HepG2 (cell line): ENCODE measurements around the gene DENND4B. TPM values are rescaled to one million over a fixed set of nuclear protein-coding genes. Genes with fewer than 3 reads are reported as not detected.
A peak's percentile ranks its signal among the peaks of the same experiment; 100 is the strongest.

Source experiments
- EZH2 ChIP-seq: conservative IDR thresholded peaks from 2 replicates; pipeline ENCODE4 v1.6.1; 2012; ENCODE audit warnings: mild to moderate bottlenecking, low read depth, low read length, moderate library complexity
- HNRNPL ChIP-seq: fragments of 200-400 bp; formaldehyde crosslinking; IDR thresholded peaks from 2 replicates; pipeline ENCODE4 v1.6.1; 2017; ENCODE audit warnings: mild to moderate bottlenecking, low read depth, low read length
- KAT8 ChIP-seq: IDR thresholded peaks from 2 replicates; pipeline ENCODE4 v1.6.1; 2016; ENCODE audit warnings: missing genetic modification reagents, missing compliant biosample characterization
- MTERF4 ChIP-seq: sonication (generic); formaldehyde crosslinking; IDR thresholded peaks from 2 replicates; pipeline ENCODE4 v1.8.0; 2023; ENCODE audit warnings: mild to moderate bottlenecking, missing genetic modification reagents
- NR2F2 ChIP-seq: IDR thresholded peaks from 2 replicates; pipeline ENCODE4 v1.6.1; 2012; ENCODE audit warnings: low read depth, inconsistent platforms, borderline replicate concordance
- SMAD9 ChIP-seq: sonication (generic); formaldehyde crosslinking; IDR thresholded peaks from 2 replicates; pipeline ENCODE4 v1.5.1; 2020; ENCODE audit warnings: mild to moderate bottlenecking, missing genetic modification reagents
- SP1 ChIP-seq, 2 experiments: fragments of 450-650 bp in 1 of 2; sonication (generic) in 1 of 2; formaldehyde crosslinking in 1 of 2; IDR thresholded peaks; 2 replicates each; pipeline versions ENCODE4 v1.4.0 to v1.6.1; 2016 to 2020; ENCODE audit warnings: missing genetic modification reagents in 1 of 2
- SRF ChIP-seq: IDR thresholded peaks from 2 replicates; pipeline ENCODE4 v1.6.1; 2011; ENCODE audit warnings: mild to moderate bottlenecking, low read depth, low read length, moderate library complexity
- ZFP36L1 ChIP-seq: sonication (generic); formaldehyde crosslinking; IDR thresholded peaks from 2 replicates; pipeline ENCODE4 v1.8.0; 2022; ENCODE audit warnings: mild to moderate bottlenecking, missing genetic modification reagents, moderate library complexity
- ZNF121 ChIP-seq: sonication (generic); formaldehyde crosslinking; IDR thresholded peaks from 2 replicates; pipeline ENCODE4 v1.5.0; 2020; ENCODE audit warnings: mild to moderate bottlenecking, missing genetic modification reagents
- ZNF160 ChIP-seq: sonication (generic); formaldehyde crosslinking; IDR thresholded peaks from 2 replicates; pipeline ENCODE4 v1.8.0; 2022; ENCODE audit warnings: mild to moderate bottlenecking, inconsistent platforms, missing genetic modification reagents
- ZNF678 ChIP-seq: sonication (generic); formaldehyde crosslinking; IDR thresholded peaks from 2 replicates; pipeline ENCODE4 v1.4.0; 2020; ENCODE audit warnings: mild to moderate bottlenecking, missing genetic modification reagents
- ZNF770 ChIP-seq: sonication (generic); formaldehyde crosslinking; IDR thresholded peaks from 2 replicates; pipeline ENCODE4 v1.5.0; 2020; ENCODE audit warnings: mild to moderate bottlenecking, missing genetic modification reagents
- ZNF839 ChIP-seq: sonication (generic); formaldehyde crosslinking; IDR thresholded peaks from 2 replicates; pipeline ENCODE4 v1.4.0; 2020; ENCODE audit warnings: missing genetic modification reagents, mild to moderate bottlenecking, borderline replicate concordance
- polyA plus RNA-seq, 8 experiments: library from polyadenylated mRNA; depleted of rRNA in 3 of 8; stranded (reverse) in 7 of 8; unstranded in 1 of 8; fragments of >200 nt; fragmentation: Illumina TruSeq in 4 of 8; extraction: Trizol in 4 of 8; gene quantifications; 2 replicates each; pipeline versions ENCODE4 v1.2.1 to v1.2.3, GENCODE V29; 2011 to 2016; ENCODE audit warnings: low read depth in 4 of 8, missing spikeins in 1 of 8, mixed read lengths in 1 of 8; ENCODE audit not compliant: insufficient read depth in 1 of 8
- total RNA-seq, 5 experiments: library from RNA; depleted of rRNA; stranded (reverse); fragments of >200 nt; fragmentation: Illumina TruSeq; extraction: Trizol; gene quantifications; 2 replicates each; pipeline ENCODE4 v1.2.3, GENCODE V29; 2016; ENCODE audit warnings: low read depth in 1 of 5
- TF ChIP-seq, protein P1 (sequence below): sonication (generic); formaldehyde crosslinking; IDR thresholded peaks from 2 replicates; pipeline ENCODE4 v1.9.0; 2021; ENCODE audit warnings: missing genetic modification reagents, borderline replicate concordance
- TF ChIP-seq, protein P2 (sequence below): sonication (generic); formaldehyde crosslinking; IDR thresholded peaks from 2 replicates; pipeline ENCODE4 v1.4.0; 2020; ENCODE audit warnings: missing genetic modification reagents
- TF ChIP-seq, protein P3 (sequence below): sonication (generic); formaldehyde crosslinking; IDR thresholded peaks from 2 replicates; pipeline ENCODE4 v1.4.0; 2020; ENCODE audit warnings: low read depth, mild to moderate bottlenecking, missing genetic modification reagents

Gene DENND4B
- total and polyA plus RNA-seq, 2 of the 13 experiments (the other 11 are each of a cell fraction or from before 2014, with no cell fraction given), result 15.1 to 20.3 TPM

DNA sequence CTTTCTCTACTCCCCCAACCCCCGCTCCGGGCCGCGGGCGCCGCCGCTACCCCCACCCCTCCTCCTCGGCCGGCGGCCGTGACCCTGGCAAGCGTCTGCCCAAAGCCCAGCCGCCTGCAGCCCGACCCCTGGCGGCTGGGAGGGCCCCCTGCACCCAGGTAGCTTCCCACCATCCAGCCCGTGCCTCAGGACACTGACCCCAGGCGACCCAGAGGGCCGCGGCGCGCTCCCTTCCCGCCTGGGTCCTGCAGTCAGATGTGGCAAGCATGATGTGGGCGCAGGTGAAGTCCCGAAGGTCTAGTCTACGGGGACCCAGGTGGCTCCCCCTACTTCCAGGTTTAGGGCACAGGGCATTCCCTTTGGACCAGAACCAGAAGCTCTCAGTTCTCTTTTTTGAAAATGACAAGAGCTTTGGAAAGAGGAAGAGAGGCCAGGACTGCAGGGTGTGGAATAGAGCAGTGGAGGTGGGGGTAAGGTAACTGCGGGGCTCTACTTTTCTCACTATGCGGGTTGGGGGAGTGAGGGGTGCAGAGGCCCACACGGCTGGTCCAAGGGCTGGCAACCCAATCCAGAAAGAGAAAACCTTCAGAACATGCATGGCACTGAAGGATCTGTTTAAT lies at the start of gene DENND4B (continued):
- TF ChIP-seq, protein P1, sequence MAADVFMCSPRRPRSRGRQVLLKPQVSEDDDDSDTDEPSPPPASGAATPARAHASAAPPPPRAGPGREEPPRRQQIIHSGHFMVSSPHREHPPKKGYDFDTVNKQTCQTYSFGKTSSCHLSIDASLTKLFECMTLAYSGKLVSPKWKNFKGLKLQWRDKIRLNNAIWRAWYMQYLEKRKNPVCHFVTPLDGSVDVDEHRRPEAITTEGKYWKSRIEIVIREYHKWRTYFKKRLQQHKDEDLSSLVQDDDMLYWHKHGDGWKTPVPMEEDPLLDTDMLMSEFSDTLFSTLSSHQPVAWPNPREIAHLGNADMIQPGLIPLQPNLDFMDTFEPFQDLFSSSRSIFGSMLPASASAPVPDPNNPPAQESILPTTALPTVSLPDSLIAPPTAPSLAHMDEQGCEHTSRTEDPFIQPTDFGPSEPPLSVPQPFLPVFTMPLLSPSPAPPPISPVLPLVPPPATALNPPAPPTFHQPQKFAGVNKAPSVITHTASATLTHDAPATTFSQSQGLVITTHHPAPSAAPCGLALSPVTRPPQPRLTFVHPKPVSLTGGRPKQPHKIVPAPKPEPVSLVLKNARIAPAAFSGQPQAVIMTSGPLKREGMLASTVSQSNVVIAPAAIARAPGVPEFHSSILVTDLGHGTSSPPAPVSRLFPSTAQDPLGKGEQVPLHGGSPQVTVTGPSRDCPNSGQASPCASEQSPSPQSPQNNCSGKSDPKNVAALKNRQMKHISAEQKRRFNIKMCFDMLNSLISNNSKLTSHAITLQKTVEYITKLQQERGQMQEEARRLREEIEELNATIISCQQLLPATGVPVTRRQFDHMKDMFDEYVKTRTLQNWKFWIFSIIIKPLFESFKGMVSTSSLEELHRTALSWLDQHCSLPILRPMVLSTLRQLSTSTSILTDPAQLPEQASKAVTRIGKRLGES (CRISPR knock-in tag), result no peak
- TF ChIP-seq MTERF4 (CRISPR knock-in tag), result no peak
- no peak for TF ChIP-seq ZNF678 (CRISPR knock-in tag)
- TF ChIP-seq NR2F2, result no peak
- 0 out of 2 replicates have a peak, but pooled peaks have one; percentile 41 for TF ChIP-seq HNRNPL
- TF ChIP-seq KAT8 (CRISPR knock-in tag), result peak; percentile 54; the same call in 1 of the 2 replicates
- TF ChIP-seq ZNF839 (CRISPR knock-in tag), result no peak
- TF ChIP-seq, protein P2, sequence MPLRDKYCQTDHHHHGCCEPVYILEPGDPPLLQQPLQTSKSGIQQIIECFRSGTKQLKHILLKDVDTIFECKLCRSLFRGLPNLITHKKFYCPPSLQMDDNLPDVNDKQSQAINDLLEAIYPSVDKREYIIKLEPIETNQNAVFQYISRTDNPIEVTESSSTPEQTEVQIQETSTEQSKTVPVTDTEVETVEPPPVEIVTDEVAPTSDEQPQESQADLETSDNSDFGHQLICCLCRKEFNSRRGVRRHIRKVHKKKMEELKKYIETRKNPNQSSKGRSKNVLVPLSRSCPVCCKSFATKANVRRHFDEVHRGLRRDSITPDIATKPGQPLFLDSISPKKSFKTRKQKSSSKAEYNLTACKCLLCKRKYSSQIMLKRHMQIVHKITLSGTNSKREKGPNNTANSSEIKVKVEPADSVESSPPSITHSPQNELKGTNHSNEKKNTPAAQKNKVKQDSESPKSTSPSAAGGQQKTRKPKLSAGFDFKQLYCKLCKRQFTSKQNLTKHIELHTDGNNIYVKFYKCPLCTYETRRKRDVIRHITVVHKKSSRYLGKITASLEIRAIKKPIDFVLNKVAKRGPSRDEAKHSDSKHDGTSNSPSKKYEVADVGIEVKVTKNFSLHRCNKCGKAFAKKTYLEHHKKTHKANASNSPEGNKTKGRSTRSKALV, result no peak
- TF ChIP-seq ZNF160 (CRISPR knock-in tag), result peak; percentile 32; the same call in 1 of the 2 replicates
- TF ChIP-seq EZH2, result no peak
- no peak for TF ChIP-seq SP1 (IDR thresholded peaks at IDR 0.05)
- TF ChIP-seq SP1 (CRISPR knock-in tag; IDR thresholded peaks at IDR 0.05), result 0 out of 2 replicates have a peak, but pooled peaks have one; percentile 35
- 0 out of 2 replicates have a peak, but pooled peaks have one; percentile 27 for TF ChIP-seq ZNF770 (CRISPR knock-in tag)
- no peak for TF ChIP-seq SMAD9 (CRISPR knock-in tag)
- peak; percentile 55; the same call in 1 of the 2 replicates for TF ChIP-seq SRF
- TF ChIP-seq ZFP36L1 (CRISPR knock-in tag), result no peak
- TF ChIP-seq, protein P3, sequence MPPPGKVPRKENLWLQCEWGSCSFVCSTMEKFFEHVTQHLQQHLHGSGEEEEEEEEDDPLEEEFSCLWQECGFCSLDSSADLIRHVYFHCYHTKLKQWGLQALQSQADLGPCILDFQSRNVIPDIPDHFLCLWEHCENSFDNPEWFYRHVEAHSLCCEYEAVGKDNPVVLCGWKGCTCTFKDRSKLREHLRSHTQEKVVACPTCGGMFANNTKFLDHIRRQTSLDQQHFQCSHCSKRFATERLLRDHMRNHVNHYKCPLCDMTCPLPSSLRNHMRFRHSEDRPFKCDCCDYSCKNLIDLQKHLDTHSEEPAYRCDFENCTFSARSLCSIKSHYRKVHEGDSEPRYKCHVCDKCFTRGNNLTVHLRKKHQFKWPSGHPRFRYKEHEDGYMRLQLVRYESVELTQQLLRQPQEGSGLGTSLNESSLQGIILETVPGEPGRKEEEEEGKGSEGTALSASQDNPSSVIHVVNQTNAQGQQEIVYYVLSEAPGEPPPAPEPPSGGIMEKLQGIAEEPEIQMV, result no peak
- 0 out of 2 replicates have a peak, but pooled peaks have one; percentile 38 for TF ChIP-seq ZNF121 (CRISPR knock-in tag)
